GM18511 (cell line): ENCODE results near the gene PARP3.
"Not testable (repeated sequence)": the region's sequence is repeated elsewhere in the genome, so short reads cannot be mapped to it uniquely, and the experiment has no call there.

ENCODE experiments used
- ATAC-seq: cut with Tn5 transposase; IDR thresholded peaks from one replicate; pipeline ENCODE4 v1.9.1; 2021; ENCODE audit warnings: mild to moderate bottlenecking, moderate library complexity; ENCODE audit not compliant: unreplicated experiment

The PARP3 gene

GRCh38 chr3:51983578-51984268 is 41.6 kb downstream of the PARP3 start:
- ATAC-seq = no peak

- no peak for ATAC-seq
These were observed 42.1 kb downstream of the PARP3 start for GRCh38 chr3:51984269-51984647.

- ATAC-seq = no peak
These were observed 42.9 kb downstream of the PARP3 start for GRCh38 chr3:51985063-51985462.

- no peak for ATAC-seq
These were observed 44.1 kb downstream of the PARP3 start for GRCh38 chr3:51986010-51986947.

- ATAC-seq = no peak
These were observed 45.4 kb downstream of the PARP3 start for GRCh38 chr3:51987568-51987967.

- no peak for ATAC-seq
These were observed 46.4 kb downstream of the PARP3 start for GRCh38 chr3:51988286-51989146.

GRCh38 chr3:51990501-51990971 is 48.4 kb downstream of the PARP3 start:
- not testable (repeated sequence) for ATAC-seq

GRCh38 chr3:51992017-51992682 is 50.0 kb downstream of the PARP3 start:
- no peak for ATAC-seq

GRCh38 chr3:51993657-51994056 is 51.5 kb downstream of the PARP3 start:
- ATAC-seq = not testable (repeated sequence)

- no peak for ATAC-seq
These were observed 52.4 kb downstream of the PARP3 start for GRCh38 chr3:51994530-51994929.

GRCh38 chr3:51995346-51996163 is 53.4 kb downstream of the PARP3 start, which contains the start of gene RPL29:
Gene RPL29 (minus strand): TSS chr3:51995895. CDS start chr3:51995461, 434 bp downstream.
- ATAC-seq = peak; percentile 86

GRCh38 chr3:51997172-51997571 is 55.0 kb downstream of the PARP3 start:
- ATAC-seq = no peak

GRCh38 chr3:51997935-51998596 is 55.9 kb downstream of the PARP3 start:
- no peak for ATAC-seq
